IMR-90 (cell line): Measurements from ENCODE around the gene ZNF764. TPM values are rescaled to one million over a fixed set of nuclear protein-coding genes. Genes with fewer than 3 reads are reported as not detected.

Experiments
- ATAC-seq: fragments of 200-7000 bp; cut with Tn5 transposase; 2 replicates; pipeline ENCODE4 v1.9.1; 2020; ENCODE audit warnings: low read depth, mild to moderate bottlenecking, moderate library complexity
- BruUV-seq: library from RNA; stranded (reverse); fragments of 400-500 nt; replicated peaks from 2 replicates; lab custom pipeline; 2021; lab: Mats Ljungman, UMichigan
- CTCF ChIA-PET: fragments of 300-600 bp; formaldehyde crosslinking; extraction: SDS; loops from one replicate; lab custom pipeline; 2021; ENCODE audit warnings: antibody characterized with exemption; lab: Yijun Ruan, JAX
- POLR2A ChIA-PET: fragments of 300-600 bp; sonication (Branson Sonifier 250); formaldehyde crosslinking; loops from one replicate; lab custom pipeline; 2022; ENCODE audit warnings: antibody characterized with exemption; ENCODE audit not compliant: unreplicated experiment; lab: Charles Lee
- DNase-seq: peaks from one replicate; pipeline ENCODE4 v3.0.0; 2013
- H2AFZ ChIP-seq: replicated peaks from 2 replicates; pipeline ENCODE3; 2013; ENCODE audit warnings: low read length, mild to moderate bottlenecking; ENCODE audit not compliant: poor library complexity
- H2AK5ac ChIP-seq: 2 replicates; pipeline ENCODE4 v1.6.1; 2013; ENCODE audit warnings: low read depth, low read length, inconsistent platforms
- H2AK9ac ChIP-seq: replicated peaks from 2 replicates; pipeline ENCODE3; 2013; ENCODE audit warnings: mild to moderate bottlenecking, low read depth, low read length, moderate library complexity; ENCODE audit not compliant: poor library complexity
- H2BK120ac ChIP-seq: 2 replicates; pipeline ENCODE4 v1.6.1; 2013; ENCODE audit warnings: low read depth, low read length, inconsistent platforms
- H2BK15ac ChIP-seq: 3 replicates; pipeline ENCODE4 v1.6.1; 2013; ENCODE audit warnings: low read depth, low read length, inconsistent platforms
- H2BK20ac ChIP-seq: 2 replicates; pipeline ENCODE4 v1.6.1; 2013; ENCODE audit warnings: low read depth, mild to moderate bottlenecking, inconsistent platforms, low read length, moderate library complexity
- H2BK5ac ChIP-seq: 2 replicates; pipeline ENCODE4 v1.6.1; 2013; ENCODE audit warnings: mild to moderate bottlenecking, low read depth, low read length, inconsistent platforms; ENCODE audit not compliant: poor library complexity, severe bottlenecking
- H3K14ac ChIP-seq: replicated peaks from 2 replicates; pipeline ENCODE4 v1.6.1; 2013; ENCODE audit warnings: low read depth, low read length, inconsistent platforms
- H3K18ac ChIP-seq: 2 replicates; pipeline ENCODE4 v1.6.1; 2013; ENCODE audit warnings: low read depth, low read length, control low read depth
- H3K23ac ChIP-seq: 2 replicates; pipeline ENCODE4 v1.6.1; 2013; ENCODE audit warnings: low read depth, low read length, inconsistent platforms
- H3K27ac ChIP-seq: 2 replicates; pipeline ENCODE4 v1.5.1; 2013; ENCODE audit warnings: mild to moderate bottlenecking, control low read depth, low read length; ENCODE audit not compliant: insufficient read depth
- H3K27me3 ChIP-seq: 2 replicates; pipeline ENCODE4 v1.6.1; 2013; ENCODE audit warnings: low read length; ENCODE audit not compliant: control insufficient read depth, insufficient read depth
- H3K36me3 ChIP-seq: 2 replicates; pipeline ENCODE4 v1.6.1; 2013; ENCODE audit warnings: low read length, mixed read lengths; ENCODE audit not compliant: control insufficient read depth, insufficient read depth
- H3K4ac ChIP-seq: 2 replicates; pipeline ENCODE4 v1.6.1; 2013; ENCODE audit warnings: low read depth, low read length, inconsistent platforms
- H3K4me1 ChIP-seq: 2 replicates; pipeline ENCODE4 v1.6.1; 2013; ENCODE audit warnings: low read length, mixed read lengths; ENCODE audit not compliant: control insufficient read depth, insufficient read depth
- H3K4me2 ChIP-seq: 2 replicates; pipeline ENCODE4 v1.6.1; 2013; ENCODE audit warnings: low read depth, mild to moderate bottlenecking, control low read depth, low read length, moderate library complexity
- H3K4me3 ChIP-seq: 2 replicates; pipeline ENCODE4 v1.5.1; 2013; ENCODE audit warnings: low read depth, mild to moderate bottlenecking, control low read depth, low read length, moderate library complexity; ENCODE audit not compliant: insufficient read depth
- H3K56ac ChIP-seq: 2 replicates; pipeline ENCODE4 v1.6.1; 2013; ENCODE audit warnings: low read length, inconsistent platforms; ENCODE audit not compliant: insufficient read depth; ENCODE audit errors: extremely low read depth
- H3K79me1 ChIP-seq, 2 experiments: 2 replicates each; pipeline ENCODE4 v1.6.1; 2013; ENCODE audit warnings: low read length in 2 of 2, inconsistent platforms in 1 of 2, low read depth in 1 of 2
- H3K9ac ChIP-seq: 2 replicates; pipeline ENCODE4 v1.6.1; 2013; ENCODE audit warnings: low read depth, low read length, control low read depth
- H3K9me1 ChIP-seq: 2 replicates; pipeline ENCODE4 v1.6.1; 2013; ENCODE audit warnings: low read length, inconsistent platforms; ENCODE audit not compliant: insufficient read depth
- H3K9me3 ChIP-seq: 2 replicates; pipeline ENCODE4 v1.6.1; 2013; ENCODE audit warnings: low read length; ENCODE audit not compliant: control insufficient read depth, insufficient read depth
- H4K20me1 ChIP-seq: 2 replicates; pipeline ENCODE4 v1.6.1; 2013; ENCODE audit warnings: low read length, inconsistent platforms; ENCODE audit not compliant: insufficient read depth
- H4K5ac ChIP-seq: 2 replicates; pipeline ENCODE4 v1.6.1; 2013; ENCODE audit warnings: mild to moderate bottlenecking, low read depth, low read length, control low read depth
- H4K8ac ChIP-seq, 2 experiments: 2 replicates each; pipeline ENCODE4 v1.6.1; 2013; ENCODE audit warnings: low read depth in 2 of 2, low read length in 2 of 2, control low read depth in 1 of 2, inconsistent platforms in 1 of 2
- H4K91ac ChIP-seq: 2 replicates; pipeline ENCODE4 v1.6.1; 2013; ENCODE audit warnings: low read depth, low read length, inconsistent platforms; ENCODE audit not compliant: insufficient read depth
- CHD1 ChIP-seq: IDR thresholded peaks from 2 replicates; pipeline ENCODE4 v1.6.1; 2012; ENCODE audit warnings: low read depth, low read length, improper control_type of control experiment
- FOS ChIP-seq: fragments of 150-350 bp; IDR thresholded peaks from 2 replicates; pipeline ENCODE4 v1.6.1; 2016; ENCODE audit warnings: low read depth, low read length
- MAZ ChIP-seq: IDR thresholded peaks from 2 replicates; pipeline ENCODE4 v1.6.1; 2012; ENCODE audit warnings: low read depth, mild to moderate bottlenecking, low read length, improper control_type of control experiment, moderate library complexity, borderline replicate concordance
- NFE2L2 ChIP-seq: fragments of 150-350 bp; IDR thresholded peaks from 2 replicates; pipeline ENCODE4 v1.6.1; 2016; ENCODE audit warnings: low read depth, mild to moderate bottlenecking, low read length
- RAD21 ChIP-seq: IDR thresholded peaks from 2 replicates; pipeline ENCODE4 v1.6.1; 2012; ENCODE audit warnings: low read length, improper control_type of control experiment
- WGBS, 2 experiments: methylation state at CpG; one replicate each; pipeline versions ENCODE4 v1.1.5 to v1.1.7; 2013; ENCODE audit warnings: missing lambda C conversion rate in 2 of 2; ENCODE audit not compliant: insufficient read length in 1 of 2; ENCODE audit errors: extremely low coverage in 2 of 2; 5-methylcytosine and 5-hydroxymethylcytosine counted together
- dilution Hi-C: fragments of 300-500 bp; cut with HindIII; formaldehyde crosslinking; loops from one replicate; pipeline ENCODE4 v1.14.3; 2018; ENCODE audit warnings: low sequenced_read_pairs; ENCODE audit not compliant: unreplicated experiment
- in situ Hi-C: fragments of 300-500 bp; cut with MboI; formaldehyde crosslinking; loops from 3 replicates; pipeline ENCODE4 v1.14.3; 2019; ENCODE audit warnings: low sequenced_read_pairs, inconsistent platforms, mixed read lengths
- intact Hi-C: fragments of 100-400 bp; cut with micrococcal nuclease; formaldehyde crosslinking; loops from 2 replicates; pipeline ENCODE4 v1.10.0; 2022
- polyA plus RNA-seq, 3 experiments: library from polyadenylated mRNA; depleted of rRNA; stranded (reverse); fragments of >200 nt; gene quantifications; 2 replicates each; pipeline ENCODE4 v1.2.3, GENCODE V29; 2012; ENCODE audit warnings: low replicate concordance in 1 of 3
- total RNA-seq: library from RNA; depleted of rRNA; stranded (reverse); fragments of >200 nt; gene quantifications from 2 replicates; pipeline ENCODE4 v1.2.3, GENCODE V29; 2012
- TF ChIP-seq, protein P1 (sequence below): fragments of 150-350 bp; IDR thresholded peaks from 2 replicates; pipeline ENCODE4 v1.6.1; 2017; ENCODE audit warnings: mild to moderate bottlenecking, antibody characterized with exemption, low read length, low read depth

ZNF764 gene
- total and polyA plus RNA-seq, 2 of the 4 experiments (the other 2 are of a cell fraction) = 2.2 to 4.6 TPM

GRCh38 chr16:30606004-30606403 is 47.8 kb upstream of the ZNF764 start:
- H2BK5ac ChIP-seq = no peak overlapping the region
- H3K9me1 ChIP-seq = no peaks in the 10 kb centered on the region
- TF ChIP-seq NFE2L2 (no peak), CHD1 (no peak), FOS (no peak), RAD21 (no peak), MAZ (no peak)
- TF ChIP-seq, protein P1, sequence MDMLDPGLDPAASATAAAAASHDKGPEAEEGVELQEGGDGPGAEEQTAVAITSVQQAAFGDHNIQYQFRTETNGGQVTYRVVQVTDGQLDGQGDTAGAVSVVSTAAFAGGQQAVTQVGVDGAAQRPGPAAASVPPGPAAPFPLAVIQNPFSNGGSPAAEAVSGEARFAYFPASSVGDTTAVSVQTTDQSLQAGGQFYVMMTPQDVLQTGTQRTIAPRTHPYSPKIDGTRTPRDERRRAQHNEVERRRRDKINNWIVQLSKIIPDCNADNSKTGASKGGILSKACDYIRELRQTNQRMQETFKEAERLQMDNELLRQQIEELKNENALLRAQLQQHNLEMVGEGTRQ = no peak
- ChIA-PET POLR2A (no interaction called here), CTCF (no interaction called here)
- H3K18ac ChIP-seq = no peak overlapping the region
- H2AK9ac ChIP-seq = no peak overlapping the region
- H4K20me1 ChIP-seq = no peaks in the 10 kb centered on the region
- H3K27ac ChIP-seq = no peak overlapping the region
- in situ Hi-C loops (no loop called here), dilution Hi-C loops (no loop called here), intact Hi-C loops (no loop called here)
- peaks cover 11 to 31% of the 10 kb centered on the region in 2 experiments; a peak in 3 of 4 replicates for H3K79me1 ChIP-seq
- H3K9me3 ChIP-seq = no peaks in the 10 kb centered on the region; the same call in 1 of the 2 replicates
- no peak overlapping the region for H3K23ac ChIP-seq
- no peak overlapping the region for H2BK15ac ChIP-seq
- no peak overlapping the region for H3K4me3 ChIP-seq
- no peaks in the 10 kb centered on the region for H3K27me3 ChIP-seq
- ATAC-seq = no peak
- no peak overlapping the region for H2AFZ ChIP-seq
- DNase-seq = no peak
- H3K4me1 ChIP-seq = peaks cover 6% of the 10 kb centered on the region; the same call in 1 of the 2 replicates
- H3K4me2 ChIP-seq = no peak overlapping the region
- no peak overlapping the region for H3K4ac ChIP-seq
- no peak overlapping the region for H4K5ac ChIP-seq
- H3K14ac ChIP-seq = no peak overlapping the region
- peaks cover 25% of the 10 kb centered on the region for H3K36me3 ChIP-seq
- no peak overlapping the region for H3K9ac ChIP-seq
- H4K8ac ChIP-seq = no peak overlapping the region
- 100% methylated on average over 2 of the region's 3 CpGs; no CpG with 5 or more reads in 1 of the 2 experiments for WGBS, 2 experiments
- H2BK120ac ChIP-seq = no peak overlapping the region
- H4K91ac ChIP-seq = no peak overlapping the region
- no peak overlapping the region for H3K56ac ChIP-seq
- BruUV-seq = no TSS peak
- H2AK5ac ChIP-seq = no peak overlapping the region
- H2BK20ac ChIP-seq = no peak overlapping the region
